Measurements from ENCODE around the gene IQCN.

Gene IQCN, protein sequence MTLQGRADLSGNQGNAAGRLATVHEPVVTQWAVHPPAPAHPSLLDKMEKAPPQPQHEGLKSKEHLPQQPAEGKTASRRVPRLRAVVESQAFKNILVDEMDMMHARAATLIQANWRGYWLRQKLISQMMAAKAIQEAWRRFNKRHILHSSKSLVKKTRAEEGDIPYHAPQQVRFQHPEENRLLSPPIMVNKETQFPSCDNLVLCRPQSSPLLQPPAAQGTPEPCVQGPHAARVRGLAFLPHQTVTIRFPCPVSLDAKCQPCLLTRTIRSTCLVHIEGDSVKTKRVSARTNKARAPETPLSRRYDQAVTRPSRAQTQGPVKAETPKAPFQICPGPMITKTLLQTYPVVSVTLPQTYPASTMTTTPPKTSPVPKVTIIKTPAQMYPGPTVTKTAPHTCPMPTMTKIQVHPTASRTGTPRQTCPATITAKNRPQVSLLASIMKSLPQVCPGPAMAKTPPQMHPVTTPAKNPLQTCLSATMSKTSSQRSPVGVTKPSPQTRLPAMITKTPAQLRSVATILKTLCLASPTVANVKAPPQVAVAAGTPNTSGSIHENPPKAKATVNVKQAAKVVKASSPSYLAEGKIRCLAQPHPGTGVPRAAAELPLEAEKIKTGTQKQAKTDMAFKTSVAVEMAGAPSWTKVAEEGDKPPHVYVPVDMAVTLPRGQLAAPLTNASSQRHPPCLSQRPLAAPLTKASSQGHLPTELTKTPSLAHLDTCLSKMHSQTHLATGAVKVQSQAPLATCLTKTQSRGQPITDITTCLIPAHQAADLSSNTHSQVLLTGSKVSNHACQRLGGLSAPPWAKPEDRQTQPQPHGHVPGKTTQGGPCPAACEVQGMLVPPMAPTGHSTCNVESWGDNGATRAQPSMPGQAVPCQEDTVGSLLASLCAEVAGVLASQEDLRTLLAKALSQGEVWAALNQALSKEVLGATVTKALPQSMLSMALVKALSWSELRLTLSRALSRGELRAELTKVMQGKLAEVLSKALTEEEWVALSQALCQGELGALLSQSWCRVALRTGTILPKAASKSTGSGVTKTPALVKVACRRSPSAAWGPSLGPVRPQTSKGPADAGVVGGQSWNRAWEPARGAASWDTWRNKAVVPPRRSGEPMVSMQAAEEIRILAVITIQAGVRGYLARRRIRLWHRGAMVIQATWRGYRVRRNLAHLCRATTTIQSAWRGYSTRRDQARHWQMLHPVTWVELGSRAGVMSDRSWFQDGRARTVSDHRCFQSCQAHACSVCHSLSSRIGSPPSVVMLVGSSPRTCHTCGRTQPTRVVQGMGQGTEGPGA (N-terminal part only)

DNA sequence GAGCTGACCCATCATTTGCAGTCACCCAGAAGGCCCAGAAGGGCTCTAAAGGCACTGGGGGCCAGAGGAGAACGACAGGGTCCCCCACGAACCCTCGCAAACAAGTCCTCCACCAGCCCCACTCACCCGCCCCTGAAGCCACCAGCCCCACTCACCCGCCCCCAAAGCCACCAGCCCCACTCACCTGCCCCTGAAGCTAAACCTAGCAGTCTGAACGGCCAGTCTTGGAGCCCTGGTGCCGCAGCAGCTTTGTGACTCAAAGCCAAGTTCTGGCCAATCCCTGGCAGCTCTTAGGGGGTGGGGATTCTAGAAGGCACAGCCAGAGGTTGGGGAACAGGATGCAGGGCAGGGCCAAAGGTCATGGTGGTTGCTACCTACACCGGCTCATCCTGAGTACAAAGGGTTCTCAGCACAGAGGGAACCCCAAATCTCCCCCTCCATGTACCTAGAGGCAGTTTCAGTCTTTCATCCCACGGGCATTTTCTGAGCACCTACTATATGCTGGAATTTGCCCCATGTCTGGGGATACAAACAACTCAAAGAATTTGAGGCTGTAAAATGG is at the start of gene IQCN:
Gene IQCN (minus strand): TSS at position 234 of the 562 bp plus-strand sequence. CDS start 4,974 bp downstream, outside the sequence.
- DNase-seq (ENCODE audit: low spot score) = no peak

DNA sequence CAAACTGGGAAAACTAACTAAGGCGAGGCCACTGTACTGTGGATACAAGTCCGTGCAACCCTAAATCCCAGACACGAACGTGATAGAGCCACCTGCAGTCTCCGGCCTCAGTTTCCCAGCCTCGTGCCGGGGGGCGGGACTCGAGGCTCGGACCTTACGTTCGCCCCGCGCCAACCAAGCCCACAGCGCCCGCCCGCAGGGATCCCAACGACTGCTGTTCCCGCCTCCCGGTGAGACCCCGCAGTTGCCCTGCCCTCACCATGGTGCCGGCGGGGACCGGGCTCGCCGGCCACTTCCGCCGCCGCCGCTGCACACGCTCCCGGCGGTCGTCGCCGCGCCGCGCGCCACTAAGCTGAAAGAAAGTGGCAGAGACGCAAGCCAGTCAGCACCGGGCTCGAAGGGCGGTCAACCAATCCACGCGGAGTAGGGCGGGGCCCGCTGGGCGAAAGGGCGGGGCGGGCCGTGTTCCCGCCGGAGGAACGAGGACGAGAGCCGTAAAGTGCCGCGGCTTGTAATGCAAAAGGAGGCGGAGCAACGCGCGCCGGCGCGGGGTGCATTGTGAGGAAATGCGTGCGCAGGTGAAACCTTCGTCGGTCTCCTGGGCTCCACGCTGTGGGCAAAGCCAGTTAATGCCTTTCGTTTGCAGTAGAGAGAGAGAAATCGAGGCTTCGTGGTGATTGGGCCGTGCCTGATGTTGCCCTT is 48.7 kb upstream of the IQCN start, which contains the start of gene LSM4:
Gene LSM4 (minus strand): TSS at position 318 of the 702 bp plus-strand sequence. CDS start 56 bp downstream, at position 262.
- DNase-seq (ENCODE audit: low spot score) = peak; percentile 99

DNA sequence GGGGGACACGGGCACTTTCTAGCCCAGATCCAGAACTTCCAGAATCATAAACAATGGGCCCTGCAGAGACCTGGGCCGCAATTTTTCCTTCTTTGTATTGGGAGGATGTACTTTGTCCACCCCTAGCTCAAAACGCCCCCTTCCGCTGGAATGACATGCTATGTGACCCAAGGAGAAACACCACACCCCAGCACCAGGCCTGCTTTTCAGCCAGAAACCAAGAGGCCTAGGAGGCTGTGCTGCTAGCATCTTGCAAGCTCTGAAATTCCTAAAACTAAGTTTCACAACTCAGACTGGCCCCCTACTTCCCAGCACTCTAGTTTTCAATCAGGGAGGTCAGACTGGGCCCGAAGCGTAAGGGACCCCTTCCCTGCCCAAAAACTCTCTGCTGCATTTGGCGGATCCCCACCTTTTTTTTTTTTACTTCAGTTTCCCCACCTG is 48.1 kb upstream of the IQCN start:
- peak; percentile 57 for DNase-seq (ENCODE audit: low spot score)

DNA sequence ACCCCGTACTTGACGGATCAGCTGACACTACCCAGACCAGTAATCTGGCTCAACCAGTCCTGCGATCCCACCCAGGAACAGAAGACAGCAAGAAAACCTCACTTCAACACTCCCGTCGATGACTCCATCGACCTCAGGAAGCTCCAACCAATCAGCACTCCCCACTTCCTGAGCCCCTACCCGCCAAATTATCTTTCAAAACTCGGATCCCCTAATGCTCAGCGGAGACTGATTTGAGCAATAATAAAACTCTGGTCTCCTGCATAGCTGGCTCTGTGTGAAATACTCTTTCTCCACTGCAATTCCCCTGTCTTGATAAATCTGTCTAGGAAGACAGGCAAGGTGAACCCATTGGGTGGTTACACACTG is 47.5 kb upstream of the IQCN start:
- DNase-seq (ENCODE audit: low spot score) = no peak

DNA sequence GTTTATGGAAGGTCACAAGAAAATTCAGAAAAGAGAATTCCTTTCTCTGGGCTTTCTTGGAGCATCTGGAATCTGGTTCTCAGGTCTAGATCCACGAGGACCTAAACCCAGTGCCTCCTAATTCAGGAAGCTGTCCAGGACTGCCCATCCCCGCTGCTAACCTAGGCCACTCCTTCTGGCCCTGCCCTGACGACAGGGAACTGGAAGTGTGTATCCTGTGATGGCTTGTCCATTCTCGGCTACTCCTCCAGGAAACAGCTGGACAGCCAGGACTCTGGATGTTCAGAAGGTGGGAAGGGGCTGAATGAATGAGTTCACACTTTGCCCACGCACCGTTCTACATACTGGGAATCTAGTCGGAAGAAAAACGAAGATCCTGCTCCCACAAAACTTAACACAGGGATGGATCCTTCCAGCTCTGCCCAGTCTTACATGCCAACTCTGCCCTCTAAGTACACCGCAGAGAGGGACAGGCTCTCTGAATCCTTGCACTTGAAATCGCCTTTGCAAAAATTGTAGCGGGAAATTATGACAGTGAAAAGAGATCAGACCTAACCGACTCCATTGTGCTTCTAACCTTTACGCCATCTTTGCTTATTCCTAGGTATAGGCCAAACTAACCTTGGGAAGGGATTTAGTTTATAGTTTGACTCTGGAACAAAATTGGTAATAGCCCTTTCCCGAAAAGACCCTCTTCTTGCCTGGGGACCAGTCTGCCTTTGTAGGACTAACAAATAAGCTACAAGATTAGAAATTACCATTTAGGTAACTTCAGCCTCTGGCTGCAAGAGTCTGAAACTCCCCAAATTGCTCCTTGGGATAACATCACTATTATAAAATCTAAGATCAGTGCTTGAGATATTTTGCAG is 46.8 kb upstream of the IQCN start:
- DNase-seq (ENCODE audit: low spot score) = no peak

DNA sequence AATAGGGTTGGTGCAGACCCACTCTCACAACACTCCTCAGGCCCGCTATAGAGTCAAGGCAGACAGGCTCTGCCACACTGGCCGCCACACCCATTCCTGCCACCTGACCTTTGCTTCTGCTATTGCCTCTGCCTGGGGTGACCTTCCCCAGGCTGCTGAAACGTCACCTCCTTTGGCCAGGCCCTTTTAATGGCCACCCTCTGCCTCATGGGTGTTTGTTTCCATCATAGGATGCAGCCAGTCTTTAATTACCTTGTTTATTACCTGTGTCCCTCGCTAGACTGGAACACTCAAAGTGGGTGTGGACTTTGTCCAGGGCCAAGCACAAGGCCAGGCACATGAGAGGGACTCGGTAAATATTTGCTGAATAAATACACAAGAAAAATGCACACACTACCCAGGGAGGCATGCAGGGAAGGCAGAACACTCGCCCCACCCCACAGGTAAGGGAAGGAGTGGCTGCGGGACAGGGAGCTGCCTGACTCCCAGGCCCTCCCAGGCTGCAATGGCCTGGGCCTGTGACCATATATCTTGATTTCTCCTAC is 45.4 kb upstream of the IQCN start:
- DNase-seq (ENCODE audit: low spot score) = no peak

DNA sequence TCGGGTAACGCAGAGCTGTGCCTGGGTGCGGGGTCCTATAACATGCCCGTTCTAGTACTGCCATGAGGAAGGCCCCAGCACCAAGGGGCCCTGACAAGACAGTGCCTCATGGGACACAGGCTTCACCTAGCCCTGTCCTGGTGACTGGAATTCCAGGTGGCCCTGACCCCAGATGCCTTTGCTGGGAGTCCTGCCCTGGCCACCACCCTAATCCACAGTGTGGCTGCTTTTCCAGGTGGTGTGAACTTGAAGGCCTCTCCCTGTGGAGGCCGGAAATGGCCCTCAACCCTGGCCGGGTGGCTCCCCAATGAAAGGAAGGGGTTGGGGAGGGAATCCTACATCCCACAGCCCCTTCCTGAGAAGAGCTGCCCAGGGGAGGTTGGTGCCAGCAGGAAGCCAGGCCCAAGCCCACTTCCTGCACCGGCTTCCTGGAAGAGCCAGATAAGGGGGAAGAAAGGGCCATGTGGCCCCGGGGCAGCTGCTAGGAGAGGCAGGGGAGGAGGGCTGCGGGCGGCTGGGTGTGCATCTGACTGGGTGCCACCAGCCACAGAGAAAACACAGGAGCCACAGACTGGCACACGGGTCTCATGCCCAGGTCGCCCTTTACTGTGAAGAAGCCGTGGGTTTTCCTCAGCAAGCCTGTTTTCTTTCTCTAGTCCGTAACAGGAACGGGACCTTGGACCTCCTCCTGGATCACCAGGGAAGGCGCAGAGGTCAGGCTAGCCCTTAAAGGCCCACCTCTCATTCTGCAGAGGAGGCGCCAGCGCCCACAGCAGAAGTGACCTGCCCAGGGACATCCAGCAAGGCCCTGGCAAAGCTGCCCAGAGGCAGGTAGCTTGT is 43.9 kb upstream of the IQCN start:
- DNase-seq (ENCODE audit: low spot score) = no peak

DNA sequence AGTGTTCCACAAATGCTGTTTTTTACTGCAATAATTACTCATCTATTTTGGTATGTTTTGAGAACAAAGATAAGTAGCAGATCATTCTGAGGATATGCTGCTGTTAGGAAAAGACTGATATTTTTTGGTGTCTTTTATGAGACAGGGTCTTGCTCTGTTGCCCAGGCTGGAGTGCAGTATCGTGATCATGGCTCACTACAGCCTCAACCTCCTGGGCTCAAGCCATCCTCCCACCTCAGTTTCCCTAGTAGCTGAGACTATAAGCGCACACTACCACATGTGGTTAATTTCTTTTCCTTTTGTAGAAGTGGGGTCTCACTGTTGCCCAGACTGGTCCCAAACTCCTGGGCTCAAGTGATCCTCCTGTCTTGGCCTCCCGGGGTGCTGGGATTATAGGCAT is 39.1 kb upstream of the IQCN start:
- DNase-seq (ENCODE audit: low spot score) = no peak

DNA sequence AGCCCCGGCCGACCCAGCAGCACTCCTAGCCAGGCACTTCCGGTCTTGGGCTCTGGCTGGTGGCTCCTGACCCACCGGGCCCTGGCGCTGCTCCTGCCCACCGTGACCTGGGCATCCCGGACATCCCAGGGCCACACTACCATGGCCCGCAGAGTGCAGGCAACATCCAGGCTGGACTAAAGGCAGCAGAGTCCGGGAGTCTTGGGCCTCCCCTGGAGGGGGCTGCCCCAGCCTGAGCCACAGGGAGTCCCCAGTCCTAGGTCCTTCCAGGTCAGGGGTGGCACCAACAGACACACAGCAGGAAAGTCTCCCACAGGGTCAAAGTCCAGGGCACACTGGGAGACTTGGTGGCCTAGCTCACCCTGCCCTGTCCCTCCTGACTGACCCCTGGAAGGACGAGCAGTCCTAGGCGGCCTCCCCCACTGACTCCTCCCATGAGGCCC is 37.9 kb upstream of the IQCN start:
- DNase-seq (ENCODE audit: low spot score) = no peak

DNA sequence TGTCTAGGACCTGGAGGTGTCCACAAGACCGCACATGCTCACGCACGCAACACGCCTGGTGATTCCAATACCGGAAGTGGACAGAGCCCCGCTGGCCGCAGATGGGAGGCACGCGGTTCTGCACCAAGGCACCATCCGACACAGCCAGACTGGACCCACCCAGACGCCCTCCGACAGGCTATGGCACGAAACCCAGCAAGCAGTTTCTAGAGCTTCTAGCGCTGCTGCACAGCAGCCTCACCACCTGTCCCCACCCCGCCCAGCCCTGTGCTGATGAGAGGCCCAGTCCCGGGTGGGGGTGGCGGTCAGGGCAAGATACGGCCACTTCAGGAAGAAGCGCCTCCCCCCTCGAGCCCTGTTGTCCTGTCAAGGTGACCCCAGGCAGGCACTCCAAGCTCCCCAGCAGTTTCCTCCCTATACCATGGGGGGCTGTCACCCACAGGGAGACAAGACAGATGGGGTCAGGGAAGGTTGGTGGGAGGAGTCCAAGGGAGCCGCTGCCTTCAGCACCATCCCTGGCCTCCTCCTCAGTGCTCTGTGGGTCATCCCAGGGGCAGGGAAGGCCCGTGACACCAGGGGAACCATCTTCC is 37.3 kb upstream of the IQCN start:
- no peak for DNase-seq (ENCODE audit: low spot score)

DNA sequence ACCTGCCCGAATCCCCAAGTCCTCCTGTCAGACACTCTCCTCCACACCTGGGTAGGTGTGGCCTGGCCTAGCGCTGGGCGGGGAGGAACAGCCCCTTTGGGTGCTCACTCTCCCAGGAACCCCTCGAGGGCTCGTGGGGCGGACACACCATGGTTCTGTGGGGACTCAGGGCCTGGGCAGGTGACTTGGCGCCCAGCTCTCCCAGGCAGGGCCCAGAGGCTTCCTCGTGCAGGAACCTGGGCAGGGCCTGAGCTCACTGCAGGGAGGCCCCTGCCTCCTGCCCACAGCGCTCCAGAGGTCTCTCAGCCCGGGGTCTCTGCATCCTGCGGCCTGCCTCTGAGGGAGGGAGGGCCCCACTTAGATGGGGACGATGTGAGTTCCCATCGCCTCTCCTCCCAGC is 36.7 kb upstream of the IQCN start:
- no peak for DNase-seq (ENCODE audit: low spot score)

DNA sequence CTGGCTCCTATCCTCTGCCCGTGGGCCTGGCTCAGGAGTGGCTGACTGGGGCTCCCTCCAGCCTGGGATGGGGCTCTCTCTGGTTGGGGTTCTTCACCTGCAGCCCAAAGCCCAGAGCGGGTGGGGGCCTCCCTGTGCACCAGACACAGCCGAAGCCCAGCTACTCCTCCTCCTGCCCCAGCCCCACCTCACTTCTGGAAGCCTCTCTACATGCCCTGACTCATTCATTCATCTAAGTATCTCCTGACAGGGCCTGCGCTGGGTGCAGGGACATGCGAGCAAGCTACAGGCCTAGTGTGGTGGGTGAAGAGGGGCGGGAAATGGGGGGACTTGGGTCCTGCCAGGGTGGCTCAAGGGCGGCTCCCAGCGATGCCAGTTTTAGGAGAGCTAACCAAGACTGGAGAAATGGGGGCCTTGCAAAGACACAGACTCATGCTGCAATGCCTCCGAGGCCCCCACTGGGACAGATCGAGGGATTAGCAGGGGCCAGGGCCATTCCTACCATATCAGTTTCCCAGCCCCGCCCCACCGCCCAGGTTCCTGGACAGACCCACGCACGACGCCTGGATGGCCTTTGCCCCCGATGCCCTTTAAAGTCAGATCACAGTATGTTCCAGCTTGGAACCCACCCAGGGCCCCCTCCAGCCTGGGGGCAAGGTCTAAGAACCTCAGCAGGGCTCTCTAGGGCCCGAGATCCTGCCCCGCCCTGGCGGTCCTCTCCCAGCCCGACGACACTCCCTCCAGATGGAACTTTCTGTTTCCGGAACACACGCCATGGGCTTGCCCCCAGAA is 36.1 kb upstream of the IQCN start:
- DNase-seq (ENCODE audit: low spot score) = no peak

DNA sequence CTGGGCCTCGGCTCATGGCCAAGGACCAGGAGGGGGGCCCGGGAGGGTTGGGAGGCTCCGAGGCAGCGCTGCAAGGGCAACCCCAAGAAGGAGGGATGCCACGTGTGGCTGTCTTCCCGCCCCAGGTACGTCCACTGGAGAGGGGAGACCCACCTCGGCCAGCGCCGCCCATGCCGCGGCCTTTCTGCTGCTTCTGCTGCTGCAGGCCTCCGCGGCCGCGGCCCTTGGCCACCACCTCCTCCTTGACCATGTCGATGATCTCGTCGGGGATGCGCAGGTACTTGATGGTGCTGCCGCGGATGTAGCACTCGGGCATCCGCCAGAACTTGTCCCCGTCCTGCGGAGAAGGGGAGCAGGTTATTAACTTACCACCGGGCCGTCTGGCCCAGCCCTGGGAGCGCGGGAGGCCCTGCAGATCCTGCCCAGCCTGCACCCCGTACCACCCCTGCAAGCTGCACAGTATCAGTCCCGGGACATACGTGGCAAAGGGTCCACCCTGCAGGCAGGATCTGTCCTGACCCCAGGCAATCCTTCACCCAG is 35.3 kb upstream of the IQCN start:
- DNase-seq (ENCODE audit: low spot score) = no peak

DNA sequence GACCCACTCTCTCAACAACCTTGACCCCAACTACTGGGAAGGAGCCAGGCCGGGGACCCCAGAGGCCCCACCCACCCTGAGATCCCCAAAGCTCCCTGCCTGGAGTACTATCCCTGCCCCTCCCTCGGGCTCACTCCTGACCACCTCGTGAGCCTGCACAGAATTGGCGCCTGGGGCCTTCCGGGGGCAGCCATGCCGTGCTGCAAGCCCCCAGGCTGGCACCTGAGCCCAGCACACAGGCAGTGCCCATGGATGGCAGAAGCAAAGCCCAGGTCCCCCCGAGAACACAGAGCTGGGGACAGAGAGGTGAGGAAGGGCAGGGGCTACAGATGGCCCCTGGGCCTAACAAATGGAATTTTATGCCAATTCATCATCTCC is 34.7 kb upstream of the IQCN start:
- no peak for DNase-seq (ENCODE audit: low spot score)

DNA sequence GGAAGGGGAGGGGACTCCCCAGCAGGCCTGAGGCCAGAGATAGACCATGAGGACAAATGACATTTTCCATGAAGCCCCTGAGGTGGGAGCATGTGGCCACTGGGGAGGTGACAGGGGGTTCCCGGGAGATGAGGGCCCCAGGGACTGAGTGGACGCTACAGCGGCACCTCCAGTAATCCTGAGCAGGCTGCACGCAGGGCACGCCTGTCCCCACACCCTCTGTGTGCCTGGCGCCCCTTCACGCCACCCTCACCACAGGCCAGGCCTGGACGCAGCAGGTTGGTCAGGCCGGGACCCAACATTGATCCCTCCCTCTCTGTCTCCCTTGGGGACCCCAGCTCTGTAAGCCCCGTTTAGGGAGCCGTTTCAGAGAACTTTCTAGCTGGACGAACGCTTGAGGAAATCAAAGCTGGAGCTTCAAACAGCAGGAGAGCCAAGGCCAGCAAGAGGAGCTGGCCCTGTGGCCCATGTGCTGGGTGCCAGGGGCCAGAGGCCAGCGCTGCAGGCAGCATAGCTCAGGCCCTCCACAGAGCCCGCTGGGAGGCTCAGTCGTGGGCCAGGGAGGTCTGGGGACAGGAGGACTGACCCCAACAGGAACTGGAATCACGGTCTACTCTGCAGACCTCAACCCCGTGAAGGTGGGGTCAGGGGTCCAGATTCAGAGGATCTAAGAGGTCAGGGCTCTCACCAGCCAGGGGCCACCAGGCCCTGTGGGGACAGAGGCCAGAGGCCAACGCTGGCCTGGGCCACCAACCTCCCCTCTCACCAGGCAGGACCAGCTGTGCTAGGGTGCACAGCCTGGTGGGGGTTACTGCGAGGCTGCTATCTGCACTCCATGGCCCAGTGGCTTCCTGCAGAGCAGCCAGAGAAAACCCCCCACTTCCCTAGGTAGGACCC is 34.0 kb upstream of the IQCN start:
- DNase-seq (ENCODE audit: low spot score) = no peak

DNA sequence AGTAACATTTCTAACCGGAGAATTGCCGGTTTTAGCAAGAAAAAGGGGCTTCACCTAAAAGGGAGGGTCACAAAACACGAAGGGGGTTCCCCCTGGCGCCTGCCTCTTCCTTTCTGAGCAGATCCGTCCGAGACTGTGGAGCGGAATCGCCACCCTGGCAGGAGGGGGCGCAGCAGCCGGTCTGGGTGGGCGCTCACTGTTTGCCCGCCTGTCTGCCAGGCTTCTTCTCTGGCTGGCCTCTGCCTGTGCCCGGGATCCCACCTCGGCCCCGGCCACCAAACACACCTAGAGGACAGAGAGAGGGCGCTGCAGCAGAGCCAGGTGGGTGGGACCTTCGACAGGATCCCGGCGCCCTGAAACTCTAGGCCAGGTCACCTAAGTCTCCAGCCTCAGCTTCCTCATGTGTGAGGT is 33.0 kb upstream of the IQCN start:
- DNase-seq (ENCODE audit: low spot score) = no peak

Measured in germinal center (tissue), 1 donor.